ENCODE results near the gene CAMSAP2. TPM values are rescaled to one million over a fixed set of nuclear protein-coding genes. Genes with fewer than 3 reads are reported as not detected.

Gene CAMSAP2
- total and polyA plus RNA-seq, 2 donors (not counting 3 experiments of a cell fraction or from before 2014, with no cell fraction given): 6.7 to 45.5 TPM

- Histone ChIP-seq H3K27me3 (ENCODE audit: control insufficient read depth in 2 of 2, insufficient read depth in 2 of 2, low read length in 2 of 2) (no peaks in the 10 kb centered on the region), H3K9me1 (replicated peaks; ENCODE audit: control insufficient read depth, extremely low read depth, insufficient read depth, low read length) (no peaks in the 10 kb centered on the region), H3K9me3 (replicated peaks; ENCODE audit: control insufficient read depth, insufficient read depth, low read length) (no peaks in the 10 kb centered on the region), H3K4me2 (ENCODE audit: insufficient read depth, low read length) (no peak overlapping the region), H3K4me3 (replicated peaks in 1 of 3; ENCODE audit: insufficient read depth in 1 of 3, low read depth in 1 of 3, low read length in 3 of 3) (no peak overlapping the region), H3K4me1 (ENCODE audit: control insufficient read depth, extremely low read depth, insufficient read depth, low read length) (peaks cover 16% of the 10 kb centered on the region), H4K20me1 (replicated peaks; ENCODE audit: control insufficient read depth, extremely low read depth, insufficient read depth, low read length) (no peaks in the 10 kb centered on the region), H3K27ac (ENCODE audit: insufficient read depth, low read depth, low read length) (no peak overlapping the region), H3K79me2 (ENCODE audit: control insufficient read depth, insufficient read depth, low read length) (no peaks in the 10 kb centered on the region), H3K9ac (replicated peaks; ENCODE audit: extremely low read depth, insufficient read depth, low read length) (no peak overlapping the region), H3K36me3 (ENCODE audit: control insufficient read depth in 2 of 2, extremely low read depth in 1 of 2, insufficient read depth in 2 of 2, low read length in 2 of 2) (no peaks in the 10 kb centered on the region), H2AFZ (ENCODE audit: low read depth, low read length) (no peak overlapping the region)
- TF ChIP-seq EZH2 (IDR thresholded peaks at IDR 0.05; ENCODE audit: borderline replicate concordance, low read depth, low read length, severe bottlenecking) (no peak), MYC (IDR thresholded peaks at IDR 0.05; ENCODE audit: low read depth, low read length) (no peak), JUN (IDR thresholded peaks at IDR 0.05; ENCODE audit: borderline replicate concordance, insufficient read depth, insufficient read length, low read depth) (no peak), MAX (IDR thresholded peaks at IDR 0.05; ENCODE audit: insufficient read depth, insufficient read length) (no peak), GATA2 (IDR thresholded peaks at IDR 0.05; ENCODE audit: insufficient read depth, insufficient read length, low read depth, low read length) (no peak), FOS (IDR thresholded peaks at IDR 0.05; ENCODE audit: borderline replicate concordance, insufficient read depth, low read length) (no peak), POLR2A (IDR thresholded peaks at IDR 0.05; ENCODE audit: low read depth, low read length) (no peak), CTCF (IDR thresholded peaks at IDR 0.05; ENCODE audit: extremely low read depth in 1 of 2, insufficient read depth in 1 of 2, low read depth in 1 of 2, low read length in 2 of 2) (no peak), POLR2AphosphoS5 (IDR thresholded peaks at IDR 0.05; ENCODE audit: insufficient read depth, low read depth, low read length) (no peak)
- ChIA-PET CTCF (no interaction called here), POLR2A (no interaction called here)
- dilution Hi-C loops (cut with MboI; ENCODE audit: extremely low pct_ligation_motif_present, low sequenced_read_pairs) (no loop called here), intact Hi-C loops (cut with micrococcal nuclease) (no loop called here)
- no TSS peak for BruUV-seq (replicated peaks)
- FAIRE-seq (no peak), DNase-seq (ENCODE audit: low read depth, low spot score) (no peak)
Observed at GRCh38 chr1:200733907-200734306, 4.8 kb upstream of the CAMSAP2 start.

All from endothelial cell of umbilical vein (primary cell).